ENCODE data around the gene HDAC9.

HDAC9 gene

DNA sequence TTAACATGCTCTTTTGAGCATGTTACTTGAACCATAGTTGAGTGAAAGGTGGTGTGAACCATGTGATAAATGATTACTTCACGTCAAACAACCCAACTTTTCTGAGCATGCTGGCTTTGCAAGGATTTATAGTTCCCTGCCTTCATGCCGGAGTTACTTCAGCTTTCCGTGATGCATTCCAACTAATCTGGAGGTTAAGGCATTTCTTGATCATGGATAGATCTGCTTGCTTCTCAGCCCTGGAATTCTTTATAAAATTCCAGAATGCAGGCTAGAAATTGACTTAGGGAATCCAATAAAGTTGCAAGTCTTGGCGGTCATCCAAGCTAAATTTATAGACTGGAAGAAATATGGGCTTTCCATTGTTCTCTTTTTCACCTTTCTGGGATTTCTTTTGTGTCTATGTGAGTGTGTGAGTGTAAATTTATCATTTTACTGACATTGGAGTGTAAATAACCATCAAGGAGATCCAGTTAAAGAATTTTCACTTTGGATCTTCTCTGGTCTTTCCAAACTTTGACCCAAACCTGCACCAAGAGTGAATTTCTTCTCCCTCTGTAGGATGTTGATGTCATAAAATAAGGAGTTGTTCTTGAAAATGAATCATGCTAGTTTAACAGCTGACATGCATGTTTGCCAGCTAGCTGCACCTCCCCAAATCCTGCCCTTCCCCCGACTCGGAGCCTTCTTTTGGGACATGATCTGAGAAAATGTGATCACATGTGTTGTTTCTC, 332.9 kb downstream of the HDAC9 start:
- DNase-seq (ENCODE audit: low read depth in 1 of 2, low spot score in 1 of 2), result no peak

DNA sequence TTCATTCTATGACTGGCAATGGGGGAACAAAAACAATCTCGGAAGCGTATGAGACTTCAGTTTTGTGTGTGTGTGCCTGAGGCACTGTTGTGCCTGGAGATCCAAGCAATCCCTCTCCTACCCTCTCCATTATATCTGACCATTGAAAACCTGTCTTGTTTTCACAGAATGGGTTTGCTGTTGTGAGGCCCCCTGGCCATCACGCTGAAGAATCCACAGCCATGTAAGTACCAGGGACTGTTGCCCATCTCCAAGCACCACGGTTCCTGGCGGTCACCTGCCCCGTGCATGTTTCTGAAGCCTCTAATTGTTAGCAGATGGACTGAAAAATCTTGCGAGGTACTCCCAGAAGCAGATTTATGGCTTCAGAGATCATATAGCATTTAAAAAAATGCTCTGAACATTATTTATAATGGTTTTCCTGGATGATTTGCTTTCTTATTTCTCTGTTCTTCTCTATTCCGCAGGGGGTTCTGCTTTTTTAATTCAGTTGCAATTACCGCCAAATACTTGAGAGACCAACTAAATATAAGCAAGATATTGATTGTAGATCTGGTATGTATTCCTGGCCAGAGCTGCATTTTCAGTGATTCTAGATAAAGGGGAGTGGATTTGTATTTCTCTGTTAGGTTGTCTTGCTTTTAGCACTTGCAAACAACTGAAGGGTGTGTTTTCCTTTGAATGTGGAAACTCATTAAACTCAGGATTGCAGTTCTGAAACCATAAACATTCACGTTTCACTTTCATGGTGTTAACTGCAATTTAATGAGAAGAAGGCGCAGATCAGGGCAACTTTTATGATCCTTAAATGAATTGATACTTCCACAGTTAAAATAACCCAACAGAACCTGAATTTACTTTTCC, 333.7 kb downstream of the HDAC9 start:
- no peak for DNase-seq (ENCODE audit: low read depth in 1 of 2, low spot score in 1 of 2)

DNA sequence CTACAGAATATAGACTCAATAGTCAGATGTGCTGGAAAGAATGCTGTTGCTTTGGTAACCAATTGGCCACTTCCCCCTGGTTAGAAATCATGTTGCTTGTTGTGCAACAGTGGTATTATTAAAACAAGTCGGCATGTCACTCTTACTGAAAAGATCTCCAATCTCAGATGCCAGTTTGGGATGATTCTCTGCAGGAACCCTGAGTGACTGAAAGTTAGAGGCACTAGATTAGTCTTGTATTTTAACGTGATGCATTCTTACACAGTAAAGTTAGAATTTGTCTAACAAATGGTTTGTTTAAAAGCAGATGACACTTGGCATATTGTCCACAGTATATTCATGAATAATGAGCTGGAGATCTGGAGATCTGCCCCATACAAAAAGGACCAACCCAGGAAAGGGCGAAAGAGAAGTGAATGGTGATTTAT, 334.3 kb downstream of the HDAC9 start:
- DNase-seq (ENCODE audit: low read depth in 1 of 2, low spot score in 1 of 2), result no peak

DNA sequence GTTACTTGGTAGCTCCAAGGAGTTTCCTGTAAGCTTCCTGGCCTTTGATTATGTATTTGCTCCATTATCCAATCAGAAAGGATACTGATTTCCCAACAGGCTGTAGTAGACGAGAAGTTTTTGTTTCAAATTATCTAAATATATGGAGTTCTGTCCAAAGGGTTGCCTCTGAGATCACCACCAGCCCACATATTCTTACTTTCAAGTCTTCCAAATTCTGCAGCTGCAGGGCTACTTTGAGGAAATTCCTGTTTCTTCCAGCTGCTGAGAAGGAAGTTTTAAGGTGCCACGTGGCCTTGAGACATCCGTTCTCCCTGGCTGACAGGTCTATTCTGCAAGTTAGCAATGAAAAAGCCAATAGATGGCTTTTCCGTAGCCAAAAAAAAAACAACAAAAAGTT, 335.9 kb downstream of the HDAC9 start:
- no peak for DNase-seq (ENCODE audit: low read depth in 1 of 2, low spot score in 1 of 2)

DNA sequence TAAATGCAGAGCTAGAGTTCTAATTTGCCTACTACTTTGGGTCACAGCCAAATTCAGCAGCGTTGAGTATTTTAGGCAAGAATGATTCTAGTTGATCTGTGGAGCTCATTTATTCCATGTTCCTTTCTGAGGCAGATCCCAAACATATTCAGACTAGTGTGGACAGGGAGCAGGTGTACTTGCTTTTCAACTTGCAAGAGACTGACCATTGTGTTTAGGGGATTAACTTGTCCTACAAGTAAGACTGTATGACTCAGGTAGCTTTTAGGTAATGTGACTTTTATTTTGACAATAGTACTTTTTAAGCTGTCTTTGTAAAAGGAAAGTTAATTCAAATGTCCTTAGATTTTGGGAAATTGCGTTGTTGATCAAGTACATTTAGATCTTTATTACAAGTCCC, 336.4 kb downstream of the HDAC9 start:
- no peak for DNase-seq (ENCODE audit: low read depth in 1 of 2, low spot score in 1 of 2)

DNA sequence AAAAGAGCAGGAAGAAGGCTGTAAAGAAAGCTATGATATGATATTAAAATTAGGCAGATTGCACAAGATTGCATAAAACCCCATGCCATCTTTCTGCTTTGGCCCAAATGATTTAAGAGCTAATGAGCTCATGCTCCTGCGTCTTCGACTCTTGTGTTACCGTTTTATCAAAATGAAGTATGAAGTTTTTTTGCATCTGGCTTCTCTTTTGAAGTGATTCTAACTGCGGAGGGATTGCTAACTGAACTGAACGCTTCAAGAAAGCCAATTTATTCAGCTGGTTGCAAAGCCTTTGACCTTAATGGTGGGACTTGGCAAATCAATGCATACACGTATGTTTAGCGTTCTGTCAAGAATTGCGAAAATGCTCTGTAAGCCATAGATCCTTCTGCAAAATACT, 339.0 kb downstream of the HDAC9 start:
- DNase-seq (ENCODE audit: low read depth in 1 of 2, low spot score in 1 of 2), result no peak

DNA sequence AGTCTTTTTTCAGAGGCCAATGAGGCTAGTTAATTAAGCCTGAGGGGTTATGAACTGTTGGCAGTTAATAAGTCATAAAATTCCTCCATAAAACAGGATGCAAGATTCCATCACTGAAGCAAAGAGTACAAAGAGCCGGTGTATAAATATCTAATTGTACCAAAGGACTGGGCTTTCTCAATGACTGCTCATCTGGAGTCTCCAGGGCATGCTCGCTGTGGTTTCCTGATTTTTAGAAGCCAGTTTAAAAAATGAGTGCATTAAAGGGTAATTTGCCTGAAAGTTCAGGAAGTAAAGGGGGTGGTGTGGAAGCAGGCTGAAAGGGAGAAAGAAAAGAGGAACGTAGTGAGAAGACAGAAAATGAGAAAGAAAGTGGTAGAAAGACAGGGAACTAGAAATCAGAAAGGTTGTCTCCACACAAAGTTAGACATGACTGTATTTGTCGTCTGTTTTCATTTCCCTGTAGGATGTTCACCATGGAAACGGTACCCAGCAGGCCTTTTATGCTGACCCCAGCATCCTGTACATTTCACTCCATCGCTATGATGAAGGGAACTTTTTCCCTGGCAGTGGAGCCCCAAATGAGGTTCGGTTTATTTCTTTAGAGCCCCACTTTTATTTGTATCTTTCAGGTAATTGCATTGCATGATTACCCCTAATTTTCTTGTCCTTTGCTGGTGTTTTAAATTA, 339.6 kb downstream of the HDAC9 start:
- DNase-seq (ENCODE audit: low read depth in 1 of 2, low spot score in 1 of 2), result no peak

DNA sequence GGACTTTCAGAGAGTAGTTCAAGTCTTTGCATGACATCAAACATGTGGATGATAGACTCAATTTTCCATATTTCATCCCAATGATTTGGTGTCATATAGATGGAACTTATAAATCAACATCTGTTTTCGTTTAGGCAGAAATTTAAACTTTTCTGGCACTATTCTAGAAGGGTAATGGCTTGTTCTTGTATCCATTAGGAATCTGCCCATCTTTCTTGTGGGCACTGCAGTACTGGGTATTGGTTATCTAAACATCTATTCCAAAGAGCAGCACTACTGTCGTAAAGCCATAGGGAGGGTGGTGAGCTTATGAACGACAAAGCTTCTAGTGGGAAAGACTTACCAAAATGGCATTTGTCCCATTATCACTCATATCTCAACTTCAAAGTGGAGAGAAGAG, 348.4 kb downstream of the HDAC9 start:
- DNase-seq (ENCODE audit: low read depth in 1 of 2, low spot score in 1 of 2), result no peak

DNA sequence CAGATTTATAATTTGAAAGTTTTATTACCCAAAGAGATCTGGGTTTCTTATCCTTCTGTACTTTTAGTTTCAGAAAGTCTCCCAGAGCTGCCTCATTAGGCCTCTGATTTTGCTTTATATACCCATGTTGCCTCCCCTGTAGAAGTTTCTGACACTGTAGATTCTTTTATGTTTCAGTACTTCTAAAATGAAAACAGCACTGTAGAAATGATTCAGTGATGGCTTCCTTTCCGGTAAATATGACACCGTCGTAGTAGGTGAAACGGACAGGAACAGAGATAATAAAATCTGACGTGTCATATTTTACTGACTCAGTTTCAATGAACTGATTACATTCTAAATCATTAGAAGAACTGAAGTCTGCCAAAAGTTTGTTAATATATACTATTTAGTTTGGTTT, 349.2 kb downstream of the HDAC9 start:
- DNase-seq (ENCODE audit: low read depth in 1 of 2, low spot score in 1 of 2), result no peak

DNA sequence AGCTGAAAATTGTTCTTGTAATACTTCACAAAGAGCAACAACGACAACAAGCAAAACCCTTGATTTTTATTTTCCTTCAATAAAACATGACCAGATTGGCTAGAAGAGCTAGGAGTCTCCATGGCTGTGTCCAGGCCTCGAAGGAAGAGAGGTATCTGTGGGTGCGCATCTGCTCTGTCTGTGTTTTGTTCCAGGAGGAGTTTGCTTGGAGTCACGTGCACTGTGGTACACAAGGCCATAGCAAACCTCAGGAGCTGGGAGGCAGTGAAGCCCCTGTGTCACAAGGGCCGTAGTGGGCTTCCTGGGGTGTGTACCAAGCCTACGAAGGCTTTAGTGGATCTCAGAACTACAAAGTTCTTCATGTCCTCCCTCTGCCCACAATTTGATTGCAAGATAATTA, 350.2 kb downstream of the HDAC9 start:
- DNase-seq (ENCODE audit: low read depth in 1 of 2, low spot score in 1 of 2), result no peak

DNA sequence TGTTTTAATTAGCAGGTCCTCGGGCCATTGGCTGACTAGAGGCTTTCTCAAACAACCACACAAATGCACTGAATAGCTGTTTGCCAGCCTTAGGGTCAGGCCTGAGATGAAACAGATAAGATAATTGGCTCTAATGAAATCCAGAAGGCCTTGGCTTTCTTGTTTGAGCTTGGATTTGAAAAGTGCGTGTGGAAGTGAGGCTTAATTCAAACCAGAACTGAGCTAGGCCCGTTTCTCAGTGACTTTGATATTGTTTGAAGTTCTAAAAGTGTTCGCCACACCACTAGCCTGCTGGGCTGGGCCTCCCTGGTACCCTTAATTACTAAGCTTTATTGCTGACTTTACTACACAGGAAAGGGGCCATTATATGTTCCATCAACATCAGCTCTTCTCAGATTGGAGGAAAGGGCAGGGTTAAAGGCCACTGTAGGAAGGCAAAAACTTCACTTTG, 351.2 kb downstream of the HDAC9 start:
- DNase-seq (ENCODE audit: low read depth in 1 of 2, low spot score in 1 of 2), result no peak

DNA sequence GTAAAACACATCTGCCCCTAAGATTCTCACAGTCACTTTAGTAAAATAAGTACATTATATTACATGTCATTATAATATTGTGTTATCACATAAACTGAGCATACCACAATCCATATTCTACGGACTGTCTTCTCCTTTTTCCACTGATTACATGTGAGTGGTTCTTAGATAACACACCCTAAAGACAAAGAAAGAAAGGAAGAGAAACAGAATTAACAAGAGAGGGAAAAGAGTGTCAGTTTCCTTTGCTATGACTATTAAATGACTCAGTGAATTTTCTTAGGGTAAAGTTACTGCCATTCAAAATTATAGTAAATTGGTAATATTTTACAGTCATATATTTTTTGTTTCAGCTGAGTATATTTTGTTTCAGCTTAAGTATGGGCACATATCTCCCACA, 353.6 kb downstream of the HDAC9 start:
- DNase-seq (ENCODE audit: low read depth in 1 of 2, low spot score in 1 of 2), result no peak

DNA sequence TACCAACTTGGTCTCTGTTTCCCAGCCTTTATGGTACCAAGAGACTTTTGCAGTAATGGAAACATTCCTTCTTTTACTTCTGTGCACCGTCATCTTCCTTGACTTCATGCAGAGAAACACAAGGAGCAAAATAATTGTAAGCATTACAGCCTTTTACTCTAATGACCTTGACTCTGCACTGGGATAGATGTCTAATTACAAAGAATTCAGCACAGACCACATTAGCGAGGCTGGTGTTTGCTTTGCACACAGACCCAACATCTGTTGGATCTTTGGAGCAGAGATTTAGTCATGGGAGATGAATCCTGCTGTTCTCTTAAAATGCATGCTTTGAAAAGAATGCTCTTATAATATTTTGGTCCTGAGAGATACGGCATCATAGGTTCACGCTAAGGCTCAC, 360.2 kb downstream of the HDAC9 start:
- DNase-seq (ENCODE audit: low read depth in 1 of 2, low spot score in 1 of 2), result no peak

DNA sequence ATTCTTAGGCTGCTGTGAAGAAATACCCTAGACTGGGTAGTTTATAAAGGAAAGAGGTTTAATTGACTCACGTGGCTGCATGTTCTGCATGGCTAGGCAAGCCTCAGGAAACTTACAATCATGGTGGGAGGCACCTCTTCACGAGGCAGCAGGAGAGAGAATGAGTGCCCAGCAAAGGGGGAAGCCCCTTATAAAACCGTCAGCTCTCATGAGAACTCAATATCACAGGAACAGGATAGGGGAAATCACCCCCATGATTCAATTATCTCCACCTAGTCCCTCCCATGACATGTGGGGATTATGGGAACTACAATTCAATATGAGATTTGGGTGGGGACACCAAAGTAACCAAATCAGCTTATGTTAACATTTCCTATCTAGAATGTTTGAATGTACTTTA, 362.7 kb downstream of the HDAC9 start:
- no peak for DNase-seq (ENCODE audit: low read depth in 1 of 2, low spot score in 1 of 2)

DNA sequence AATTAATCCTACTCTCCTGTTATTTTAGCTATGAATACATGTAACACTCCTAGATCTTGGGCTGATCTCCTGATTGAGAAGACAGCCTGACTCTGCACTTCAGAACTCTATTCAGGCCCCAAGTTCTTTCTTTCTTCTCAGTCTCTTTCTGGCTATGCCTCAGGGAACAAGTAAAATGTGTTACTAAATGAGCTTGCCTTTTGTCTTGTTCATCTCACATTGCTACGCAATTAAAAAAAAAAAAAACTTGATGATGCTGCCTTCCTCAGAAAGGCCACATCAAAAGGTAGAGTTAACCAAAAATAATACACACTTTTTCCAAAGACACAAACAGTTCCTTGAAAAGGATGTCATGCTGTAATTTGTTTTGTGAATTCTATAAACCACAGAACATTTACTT, 363.8 kb downstream of the HDAC9 start:
- DNase-seq (ENCODE audit: low read depth in 1 of 2, low spot score in 1 of 2), result no peak

DNA sequence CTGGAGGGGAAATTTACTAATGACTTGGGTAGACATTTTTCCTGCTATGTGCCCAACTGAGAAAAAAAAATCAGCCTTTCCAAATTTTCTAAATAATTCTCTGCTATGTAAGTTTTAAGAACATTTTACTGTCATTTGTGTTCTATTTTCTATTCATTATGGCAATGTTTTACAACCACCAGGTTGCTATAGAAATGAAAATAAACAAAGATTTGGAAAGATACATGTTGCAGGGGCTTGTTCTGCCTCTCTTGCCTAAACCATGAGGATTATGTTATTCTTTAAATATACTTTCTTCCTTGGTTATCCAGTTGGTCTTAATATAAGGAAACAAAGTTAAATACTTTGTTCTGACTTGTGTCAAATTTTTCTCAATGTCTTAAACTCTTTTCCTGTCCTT, 364.7 kb downstream of the HDAC9 start:
- no peak for DNase-seq (ENCODE audit: low read depth in 1 of 2, low spot score in 1 of 2)

DNA sequence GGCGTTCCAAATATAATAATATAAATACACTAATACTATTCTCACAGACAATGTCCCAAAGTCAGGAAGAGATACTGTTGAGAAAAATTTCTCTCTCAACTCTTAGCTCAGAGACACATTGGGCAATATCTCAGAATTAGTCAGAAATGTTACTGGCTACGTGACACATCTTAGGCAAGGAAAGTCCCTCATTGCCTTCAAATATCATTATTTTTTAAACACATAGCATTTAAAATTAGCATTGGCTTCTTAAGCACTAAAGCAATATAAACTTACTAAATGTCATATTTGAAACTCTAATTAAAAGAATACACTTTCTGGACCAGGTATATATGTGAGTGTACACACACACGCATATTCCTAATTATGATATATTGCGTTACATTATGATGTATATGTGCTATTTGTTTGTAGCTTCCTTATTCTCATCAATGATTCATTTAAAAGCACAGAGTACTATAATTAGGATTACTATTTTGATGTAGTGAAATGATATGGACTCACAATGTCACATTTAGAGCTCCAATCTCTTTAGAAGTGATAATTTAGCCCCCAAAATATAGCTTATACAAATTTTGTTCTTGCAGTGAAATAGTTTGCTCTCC, 366.1 kb downstream of the HDAC9 start:
- DNase-seq (ENCODE audit: low read depth in 1 of 2, low spot score in 1 of 2), result no peak

DNA sequence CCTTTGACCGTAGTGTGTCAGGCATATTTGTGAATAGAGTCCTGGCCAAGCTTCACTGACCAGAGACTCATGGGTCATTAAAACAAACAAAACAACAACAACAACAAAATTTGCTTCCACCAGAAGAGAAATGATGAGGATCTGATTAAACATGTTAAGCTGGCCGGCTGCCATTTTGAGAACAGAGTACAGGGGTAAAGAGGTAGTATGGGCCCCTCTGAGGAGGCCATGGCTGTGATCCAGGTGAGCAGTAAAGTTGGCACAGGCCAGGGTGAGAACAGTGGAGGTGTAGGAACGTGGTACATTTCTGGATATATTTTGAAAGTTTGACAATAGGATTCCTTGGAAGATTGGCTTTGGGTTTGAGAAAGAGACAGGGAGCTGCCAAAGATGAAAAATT, 369.4 kb downstream of the HDAC9 start:
- DNase-seq (ENCODE audit: low read depth in 1 of 2, low spot score in 1 of 2), result no peak

DNA sequence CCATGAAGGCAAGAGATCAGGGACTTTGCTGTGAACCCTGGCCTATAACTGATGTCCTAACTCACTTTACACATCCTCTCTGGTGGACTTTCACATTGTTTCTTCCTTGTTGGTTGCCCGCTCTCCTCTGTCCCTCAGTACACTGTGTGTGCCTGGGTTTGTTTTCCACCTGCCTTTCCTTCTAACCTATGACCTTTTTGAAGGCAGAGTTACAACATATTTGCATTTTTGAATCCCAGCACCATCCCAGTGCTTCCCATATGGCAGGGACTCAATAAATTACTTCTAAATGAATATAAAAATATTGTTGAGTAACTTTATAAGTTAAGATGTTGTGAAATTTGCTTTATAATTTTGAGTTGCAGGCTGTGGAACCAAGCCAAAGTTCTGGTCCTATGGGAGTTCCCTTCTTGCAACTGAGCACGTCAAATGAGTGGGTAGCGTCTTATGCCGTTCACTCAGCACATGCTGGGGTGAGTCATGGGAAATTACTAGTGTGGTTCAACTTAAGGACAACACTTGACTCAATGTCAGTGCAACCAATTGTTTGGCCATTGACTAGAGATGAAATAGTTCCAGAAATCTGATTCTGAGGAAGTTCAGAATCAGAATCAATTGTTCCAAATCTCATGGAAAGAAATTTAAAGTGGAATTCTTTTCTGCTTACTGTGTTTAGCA, 370.9 kb downstream of the HDAC9 start:
- DNase-seq (ENCODE audit: low read depth in 1 of 2, low spot score in 1 of 2), result no peak

DNA sequence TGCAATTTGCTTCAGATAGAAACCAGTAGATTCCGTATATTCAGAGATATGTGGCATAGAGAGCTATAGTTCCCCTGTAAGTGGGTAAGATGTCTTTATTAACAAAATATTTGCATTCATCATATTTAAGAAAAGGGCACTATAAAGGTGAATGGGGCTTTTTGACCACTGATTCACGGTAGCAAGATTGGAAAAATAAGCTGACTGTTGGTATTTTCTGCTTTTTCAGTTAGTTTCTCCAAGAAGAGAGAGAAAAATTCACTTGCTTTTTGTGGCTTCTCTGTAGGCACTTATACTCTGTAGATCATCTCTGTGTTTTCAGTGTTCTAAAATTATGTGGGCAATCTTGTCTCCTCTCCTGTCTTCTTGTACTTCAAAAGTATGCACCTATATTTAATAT, 376.8 kb downstream of the HDAC9 start:
- DNase-seq (ENCODE audit: low read depth in 1 of 2, low spot score in 1 of 2), result no peak

DNA sequence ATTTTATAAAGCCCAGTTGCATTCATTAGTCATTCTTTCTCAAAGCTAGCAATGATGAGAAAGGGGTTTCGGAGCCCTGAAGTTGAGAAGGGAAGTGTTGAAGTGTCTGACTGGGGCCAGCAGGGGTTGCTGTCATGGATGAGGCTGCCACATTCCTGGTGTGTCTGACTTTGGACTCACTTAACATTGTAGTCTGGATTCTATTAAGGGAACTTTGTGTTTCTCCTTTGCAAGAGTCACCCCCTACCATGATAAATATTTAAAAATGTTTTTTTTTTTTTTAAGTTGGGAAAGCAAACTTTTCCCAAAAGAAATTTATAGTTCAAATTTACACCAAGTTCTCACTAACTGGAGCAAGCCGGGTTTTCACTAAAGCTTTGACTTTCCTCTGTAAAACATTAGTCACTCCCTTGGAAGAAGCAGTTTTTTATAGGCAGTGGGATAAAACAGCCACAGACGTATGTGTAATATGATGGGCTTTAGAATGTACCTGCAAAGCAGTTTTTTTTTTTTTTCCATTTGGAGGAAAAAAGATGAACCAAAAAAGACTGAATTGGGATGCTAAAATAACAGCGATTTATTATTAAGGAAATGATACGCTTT, 378.3 kb downstream of the HDAC9 start:
- DNase-seq (ENCODE audit: low read depth in 1 of 2, low spot score in 1 of 2), result no peak
